ENCODE results near the gene CEP83.
"Not testable (repeated sequence)": the region's sequence is repeated elsewhere in the genome, so short reads cannot be mapped to it uniquely, and the experiment has no call there.

The CEP83 gene

GRCh38 chr12:94380507-94380906, 79.2 kb downstream of the CEP83 start:
- no peak for DNase-seq (ENCODE audit: low read depth)

- no peak for DNase-seq (ENCODE audit: low read depth)
Observed at GRCh38 chr12:94379479-94380113, 80.1 kb downstream of the CEP83 start.

DNA sequence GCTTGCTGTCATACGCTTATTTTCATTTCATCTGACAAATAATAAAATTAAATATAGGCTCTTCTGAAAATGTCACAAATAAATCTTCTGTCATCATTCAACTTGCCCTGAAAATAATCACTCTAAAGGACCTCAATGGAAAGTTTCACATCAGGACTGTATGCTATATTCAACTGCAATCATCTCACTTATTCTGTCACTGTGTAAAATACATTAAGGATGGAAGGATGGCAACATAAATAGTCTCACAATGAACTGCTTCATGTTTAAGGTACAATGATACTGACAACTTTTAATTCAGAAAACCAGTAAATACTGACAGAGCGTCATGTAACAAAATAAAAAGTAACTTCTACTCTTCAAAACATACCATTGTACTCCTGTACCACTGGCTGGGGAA, 82.1 kb downstream of the CEP83 start:
- DNase-seq (ENCODE audit: low read depth), result no peak

DNA sequence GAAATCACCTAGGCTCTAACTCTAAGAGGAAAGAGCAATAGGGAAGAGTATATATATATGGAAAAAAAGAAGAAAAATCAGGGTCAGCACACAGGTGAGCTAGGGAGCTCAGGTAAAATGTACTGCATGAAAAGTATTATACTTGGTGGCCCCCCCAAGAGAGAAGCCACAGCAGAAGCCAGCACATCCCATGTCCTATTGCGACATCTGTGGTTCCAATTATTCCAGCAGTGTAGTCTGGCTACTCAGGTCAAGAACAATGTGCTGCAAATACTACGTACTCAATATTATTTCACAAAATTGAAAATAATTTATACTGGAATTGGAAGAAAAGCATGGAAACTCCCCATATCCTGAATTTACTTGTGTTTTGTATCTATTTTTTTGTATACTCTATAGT, 85.5 kb downstream of the CEP83 start:
- no peak for DNase-seq (ENCODE audit: low read depth)

GRCh38 chr12:94372461-94372860, 87.2 kb downstream of the CEP83 start:
- no peak for DNase-seq (ENCODE audit: low read depth)

DNA sequence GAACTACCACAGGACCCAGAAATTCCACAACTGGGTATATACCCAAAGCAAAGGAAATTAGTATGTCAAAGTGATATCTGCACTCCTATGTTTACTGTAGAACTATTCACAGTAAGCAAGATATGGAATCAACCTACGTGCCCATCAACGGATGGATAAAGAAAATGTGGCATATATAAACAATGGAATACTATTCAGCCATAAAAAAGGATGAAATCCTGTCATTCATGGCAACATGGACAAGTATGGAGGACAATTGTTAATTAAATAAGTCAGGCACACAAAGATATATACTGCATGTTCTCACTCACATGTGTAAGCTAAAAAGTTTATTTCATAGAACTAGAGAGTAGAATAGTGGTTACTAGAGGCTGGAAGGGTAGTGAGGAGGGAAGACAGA, 97.0 kb downstream of the CEP83 start:
- no peak for DNase-seq (ENCODE audit: low read depth)

DNA sequence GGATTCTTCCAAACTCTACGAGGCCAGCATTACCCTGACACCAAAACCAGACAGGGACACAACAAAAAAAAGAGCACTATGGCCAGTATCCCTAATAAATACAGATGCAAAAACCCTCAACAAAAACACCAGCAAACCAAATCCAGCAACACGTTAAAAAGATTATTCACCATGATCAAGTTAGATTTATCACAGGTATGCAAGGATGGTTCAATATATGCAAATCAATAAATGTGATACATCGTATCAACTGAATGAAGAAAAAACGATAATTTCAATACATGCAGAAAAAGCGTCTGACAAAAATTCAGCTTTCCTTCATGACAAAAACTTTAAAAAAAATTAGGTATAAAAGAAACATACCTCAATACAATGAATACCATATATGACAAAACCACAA, 99.9 kb downstream of the CEP83 start:
- no peak for DNase-seq (ENCODE audit: low read depth)

DNA sequence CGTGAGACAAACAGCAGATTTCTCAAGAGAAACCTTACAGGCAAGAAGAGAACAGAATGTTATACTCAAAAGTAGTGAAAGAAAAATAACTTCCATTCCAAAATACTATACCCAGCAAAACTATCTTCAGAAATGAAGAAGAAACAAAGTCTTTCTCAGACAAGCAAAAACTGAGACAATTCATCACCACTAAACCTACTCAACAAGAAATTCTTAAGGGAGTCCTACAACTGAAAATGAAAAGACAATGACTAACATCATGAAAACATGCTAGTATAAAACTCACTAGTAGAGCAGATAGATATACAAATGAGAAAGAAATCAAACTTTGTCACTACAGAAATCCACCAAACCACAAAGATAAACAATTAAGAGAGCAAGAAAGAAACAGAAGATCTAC, 106.5 kb downstream of the CEP83 start:
- no peak for DNase-seq (ENCODE audit: low read depth)

DNA sequence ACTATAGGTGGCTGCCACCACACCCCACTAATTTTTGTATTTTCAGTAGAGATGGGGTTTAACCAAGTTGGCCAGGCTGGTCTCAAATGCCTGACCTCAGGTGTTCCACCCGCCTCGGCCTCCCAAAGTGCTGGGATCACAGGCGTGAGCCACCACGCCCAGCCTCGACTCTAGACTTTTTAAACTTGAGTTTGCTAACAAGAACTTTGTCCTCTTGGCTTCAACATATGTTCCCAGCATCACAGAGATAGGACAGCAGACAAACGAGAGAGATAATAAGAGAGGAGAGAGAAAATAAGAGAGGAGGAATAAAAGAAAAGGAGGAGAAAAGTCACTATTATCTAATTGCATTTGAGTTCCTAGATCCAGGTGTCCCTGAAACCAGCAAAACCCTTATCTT, 119.1 kb downstream of the CEP83 start:
- DNase-seq (ENCODE audit: low read depth), result no peak

DNA sequence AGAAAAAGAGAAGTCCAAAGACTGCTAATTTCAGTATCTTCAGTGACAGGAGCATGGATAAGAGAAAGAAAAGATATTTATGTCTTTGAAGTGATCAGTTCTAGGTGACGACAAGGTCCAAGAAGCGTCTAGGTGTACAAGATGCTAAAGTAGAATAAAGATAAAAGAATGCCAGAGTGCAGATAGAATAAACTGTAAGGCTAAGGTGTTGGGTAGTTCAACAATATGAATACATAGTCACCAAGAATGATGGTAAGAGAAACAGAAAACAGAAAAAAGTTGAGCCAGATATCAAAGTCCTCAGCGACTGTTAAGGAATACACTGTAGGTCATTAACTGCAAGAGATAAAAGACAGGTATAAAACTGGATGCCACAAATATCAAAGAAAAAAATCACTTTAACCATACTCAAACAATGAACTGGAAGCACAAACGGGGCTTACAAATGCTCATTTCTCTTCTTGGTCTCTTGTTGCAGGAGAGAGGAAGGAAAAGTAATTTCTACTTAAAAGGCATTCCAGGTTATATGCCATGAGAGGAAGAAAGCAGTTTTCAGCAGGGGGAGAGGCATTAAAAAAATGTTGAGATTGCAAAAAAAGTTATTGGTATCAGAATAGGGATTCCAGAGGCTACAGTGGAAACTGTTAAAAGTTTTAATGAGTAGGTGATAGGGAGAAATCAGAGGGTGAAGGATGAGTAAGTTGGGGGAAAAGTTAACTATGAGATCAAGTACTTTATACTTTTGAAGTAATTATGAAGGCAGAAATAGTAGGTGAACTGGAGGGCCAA, 121.5 kb downstream of the CEP83 start:
- no peak for DNase-seq (ENCODE audit: low read depth)

DNA sequence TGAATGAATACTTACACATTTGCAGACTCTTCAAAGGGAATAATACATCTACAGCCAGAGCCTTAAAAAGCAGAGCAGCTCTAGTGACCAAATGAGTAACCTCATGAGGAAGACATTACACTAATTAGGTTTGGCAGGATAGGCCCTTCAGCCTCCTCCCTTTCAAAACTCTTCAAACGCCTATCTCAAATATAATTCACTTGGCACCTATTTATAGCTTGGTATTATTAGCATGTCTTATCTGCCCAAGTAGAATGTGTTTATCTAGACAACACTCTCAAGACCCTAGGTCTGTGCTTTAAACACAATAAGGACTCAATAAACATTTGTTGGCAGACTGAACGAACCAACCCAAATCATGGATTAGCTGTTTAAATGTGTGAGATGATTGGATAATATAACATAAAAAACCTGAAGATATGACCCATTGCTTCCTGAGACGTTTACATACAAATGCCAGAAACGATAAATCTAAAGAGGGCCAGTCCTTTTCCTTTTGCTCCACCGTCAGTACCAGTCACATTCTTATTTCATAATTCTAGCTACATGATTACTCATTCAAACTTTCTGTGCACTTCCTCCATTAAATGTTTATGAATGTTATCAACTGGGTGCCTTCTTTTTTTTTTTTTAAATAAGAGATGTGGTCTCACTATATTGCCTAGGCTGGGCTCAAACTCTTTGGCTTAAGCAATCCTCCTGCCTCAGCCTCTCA, 123.3 kb downstream of the CEP83 start:
- no peak for DNase-seq (ENCODE audit: low read depth)

GRCh38 chr12:94333396-94333795, 126.3 kb downstream of the CEP83 start:
- no peak for DNase-seq (ENCODE audit: low read depth)

DNA sequence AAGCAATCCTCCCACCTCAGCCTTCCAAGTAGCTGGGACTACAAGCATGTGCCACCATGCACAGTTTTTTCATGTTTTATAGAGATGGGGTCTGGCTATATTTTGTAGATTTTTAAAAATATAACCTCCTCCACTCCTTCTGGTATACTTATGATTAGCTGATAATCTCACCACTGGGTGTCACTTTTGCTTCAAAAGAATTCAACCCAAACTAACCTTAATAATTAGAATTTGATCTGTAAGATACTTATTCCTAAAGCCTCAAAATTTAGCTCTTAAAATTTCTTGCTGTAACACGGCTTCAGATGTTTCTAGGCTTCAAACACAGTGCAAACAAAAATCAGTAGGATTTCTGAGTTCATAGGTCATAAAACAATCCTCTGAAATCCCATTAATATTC, 130.3 kb downstream of the CEP83 start:
- no peak for DNase-seq (ENCODE audit: low read depth)

- DNase-seq (ENCODE audit: low read depth), result no peak
Observed at GRCh38 chr12:94327809-94328208, 131.9 kb downstream of the CEP83 start.

DNA sequence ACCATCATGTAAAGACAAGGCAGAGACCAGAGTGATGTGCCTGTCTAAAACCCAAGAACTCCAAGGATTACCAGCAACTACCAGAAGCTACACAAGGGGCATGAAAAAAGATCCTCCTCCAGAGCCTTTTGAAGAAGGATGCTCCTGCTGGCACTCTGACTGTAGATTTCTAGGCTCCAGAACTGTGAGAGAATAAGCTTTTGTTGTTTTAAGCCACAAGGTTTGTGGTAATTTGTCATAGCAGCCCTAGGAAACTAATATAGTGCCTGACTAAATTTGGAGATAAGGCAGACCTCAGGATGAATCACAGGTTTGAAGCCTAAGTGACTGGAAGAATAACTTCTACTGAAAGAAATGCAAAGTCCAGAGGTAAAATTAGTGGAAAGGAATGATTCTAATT, 132.9 kb downstream of the CEP83 start:
- DNase-seq (ENCODE audit: low read depth), result no peak

- no peak for DNase-seq (ENCODE audit: low read depth)
Observed at GRCh38 chr12:94326234-94326633, 133.4 kb downstream of the CEP83 start.

DNA sequence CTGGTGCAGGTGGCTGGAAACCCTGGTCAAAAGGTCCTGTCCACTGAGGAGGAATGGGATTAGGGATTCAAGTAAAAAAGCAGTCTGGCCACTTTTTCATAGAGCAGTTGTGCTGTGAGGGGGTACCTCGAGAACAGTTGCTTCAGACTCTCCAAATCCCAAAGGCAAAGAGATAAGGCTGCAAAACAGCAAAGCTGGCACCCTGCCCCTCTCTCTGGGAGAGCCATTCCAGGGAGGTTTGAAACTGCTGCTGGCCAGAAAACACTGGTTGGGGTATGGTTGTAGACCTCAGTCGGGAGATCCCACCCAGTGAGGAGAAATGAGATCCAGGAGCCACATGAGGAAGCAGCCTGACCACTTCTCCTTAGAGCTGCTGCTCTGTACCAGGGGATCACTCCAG, 137.3 kb downstream of the CEP83 start:
- no peak for DNase-seq (ENCODE audit: low read depth)

- DNase-seq (ENCODE audit: low read depth), result no peak
Observed at GRCh38 chr12:94320109-94320508, 139.6 kb downstream of the CEP83 start.

GRCh38 chr12:94318181-94318580, 141.5 kb downstream of the CEP83 start:
- DNase-seq (ENCODE audit: low read depth), result no peak

GRCh38 chr12:94316600-94316999, 143.1 kb downstream of the CEP83 start:
- DNase-seq (ENCODE audit: low read depth), result not testable (repeated sequence)

DNA sequence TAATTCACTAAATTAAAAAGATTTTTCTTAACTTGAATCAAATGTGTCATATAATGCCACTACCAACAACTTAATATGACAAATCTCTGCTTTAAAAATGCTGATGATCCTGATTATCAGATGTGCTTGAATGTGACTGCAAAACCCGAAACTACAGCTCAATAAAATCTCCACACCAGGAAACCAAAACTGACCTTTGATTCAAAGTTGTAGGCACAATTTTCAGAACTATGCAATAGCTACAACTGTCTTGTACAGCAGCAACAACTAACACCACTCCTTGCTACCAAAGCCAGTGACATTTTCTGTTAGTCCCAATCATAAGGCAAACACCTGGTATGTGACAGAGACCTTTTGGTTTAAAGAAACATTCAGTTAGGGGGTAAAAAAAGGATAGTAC, 147.3 kb downstream of the CEP83 start:
- DNase-seq (ENCODE audit: low read depth), result no peak

- no peak for DNase-seq (ENCODE audit: low read depth)
Observed at GRCh38 chr12:94309373-94309772, 150.3 kb downstream of the CEP83 start.

GRCh38 chr12:94308612-94309011, 151.1 kb downstream of the CEP83 start:
- DNase-seq (ENCODE audit: low read depth), result no peak
